ENCODE measurements around the gene P2RY14.
A peak's percentile ranks its signal among the peaks of the same experiment; 100 is the strongest.

P2RY14 gene

DNA sequence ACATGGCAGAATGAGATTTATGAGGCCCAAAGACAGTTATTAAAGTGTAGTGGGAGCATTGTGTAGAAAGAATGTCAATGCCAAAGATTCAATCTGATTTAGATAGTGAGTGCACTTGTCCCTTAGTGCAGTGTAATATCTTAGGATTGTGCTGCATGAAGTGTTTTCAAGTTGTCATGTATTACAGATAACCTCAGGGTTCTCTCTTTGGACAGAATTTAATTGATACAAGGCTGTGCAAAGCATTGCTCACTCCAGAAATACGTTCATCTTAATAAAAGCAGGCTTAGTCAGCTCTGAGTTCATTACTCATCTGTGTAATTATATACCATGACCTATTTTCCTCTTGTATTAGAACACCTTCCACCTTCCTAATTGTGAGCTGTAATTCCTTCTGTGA lies 59.3 kb downstream of the P2RY14 start:
- no peak for TF ChIP-seq Cebpa-rat (IDR thresholded peaks at IDR 0.05)
- no peak overlapping the region for H3K4me3 ChIP-seq
- peaks cover 0 to 17% (median 0%) of the 10 kb centered on the region in 11 experiments; a peak in 7 of 22 replicates for H3K36me3 ChIP-seq
- no peaks in the 10 kb centered on the region for H4K20me1 ChIP-seq
- no peaks in the 10 kb centered on the region for H3K27me3 ChIP-seq
- no peak overlapping the region for H3K4me2 ChIP-seq
- H3K9me3 ChIP-seq (replicated peaks in 1 of 11), result peaks cover 16 to 32% (median 26%) of the 10 kb centered on the region in 11 experiments; a peak in 21 of 22 replicates
- no peak overlapping the region for H3K27ac ChIP-seq
- H3K4me1 ChIP-seq, result peaks cover 0 to 10% (median 1%) of the 10 kb centered on the region in 10 experiments; a peak in 4 of 20 replicates
- H3K9ac ChIP-seq, result no peak overlapping the region

DNA sequence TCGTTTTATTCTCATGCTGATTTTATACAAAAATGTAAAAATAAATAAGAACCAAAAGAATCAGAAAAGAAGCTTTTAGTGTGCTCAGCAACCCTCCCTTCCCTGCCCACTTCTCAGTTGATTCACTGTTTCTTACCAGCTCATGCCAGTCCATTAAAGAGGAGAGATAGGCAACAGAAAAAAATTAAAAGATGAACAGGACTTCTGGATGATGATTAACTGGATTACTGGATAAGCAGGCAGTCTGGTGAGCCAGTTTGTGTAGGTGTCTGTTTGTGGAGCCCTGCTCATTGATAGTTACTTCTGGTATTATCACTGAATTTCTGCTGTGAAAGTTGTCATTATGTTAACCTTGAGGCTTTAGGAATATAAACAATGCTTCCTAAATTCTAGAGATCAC lies 60.2 kb downstream of the P2RY14 start:
- TF ChIP-seq Cebpa-rat (IDR thresholded peaks at IDR 0.05), result no peak
- H3K4me2 ChIP-seq, result no peak overlapping the region
- no peak overlapping the region for H3K9ac ChIP-seq
- peaks cover 16 to 30% (median 24%) of the 10 kb centered on the region in 11 experiments; a peak in 21 of 22 replicates for H3K9me3 ChIP-seq (replicated peaks in 1 of 11)
- no peaks in the 10 kb centered on the region for H3K27me3 ChIP-seq
- H3K4me3 ChIP-seq, result no peak overlapping the region
- H3K27ac ChIP-seq, result no peak overlapping the region
- H4K20me1 ChIP-seq, result no peaks in the 10 kb centered on the region
- peaks cover 0 to 17% (median 0%) of the 10 kb centered on the region in 11 experiments; a peak in 7 of 22 replicates for H3K36me3 ChIP-seq
- peaks cover 0 to 15% (median 1%) of the 10 kb centered on the region in 10 experiments; a peak in 5 of 20 replicates for H3K4me1 ChIP-seq

GRCh38 chr3:151216641-151217607 lies 61.4 kb downstream of the P2RY14 start:
- H3K4me2 ChIP-seq, result peak overlapping the region in 1 of 11 experiments; percentile 9; a peak in 1 of 22 replicates

GRCh38 chr3:151214459-151214858 lies 63.9 kb downstream of the P2RY14 start:
- Histone ChIP-seq H3K4me1 (peaks cover 0 to 30% (median 4%) of the 10 kb centered on the region in 10 experiments; a peak in 11 of 20 replicates), H4K20me1 (no peaks in the 10 kb centered on the region), H3K27me3 (no peaks in the 10 kb centered on the region), H3K36me3 (no peaks in the 10 kb centered on the region), H3K9ac (no peak overlapping the region), H3K4me2 (0 out of 22 replicates have a peak overlapping the region, but pooled peaks of 2 of the 11 experiments have one; percentile 2 to 9), H3K27ac (no peak overlapping the region), H3K4me3 (no peak overlapping the region), H3K9me3 (replicated peaks in 1 of 11) (no peaks in the 10 kb centered on the region)
- TF ChIP-seq Cebpa-rat (IDR thresholded peaks at IDR 0.05), result no peak

More at GRCh38 chr3:151216641-151217607, 61.4 kb downstream of the P2RY14 start:
- Histone ChIP-seq H3K4me3 (no peak overlapping the region), H3K36me3 (peaks cover 0 to 16% (median 0%) of the 10 kb centered on the region in 11 experiments; a peak in 7 of 22 replicates), H3K9ac (no peak overlapping the region), H3K27me3 (no peaks in the 10 kb centered on the region), H3K27ac (no peak overlapping the region), H3K9me3 (replicated peaks in 1 of 11) (peaks cover 9 to 20% (median 16%) of the 10 kb centered on the region in 11 experiments; a peak in 21 of 22 replicates), H4K20me1 (no peaks in the 10 kb centered on the region), H3K4me1 (peaks cover 0 to 17% (median 1%) of the 10 kb centered on the region in 10 experiments; a peak in 5 of 20 replicates)
- no peak for TF ChIP-seq Cebpa-rat (IDR thresholded peaks at IDR 0.05)

- TF ChIP-seq Cebpa-rat (IDR thresholded peaks at IDR 0.05), result no peak
- Histone ChIP-seq H3K9me3 (replicated peaks in 1 of 11) (no peaks in the 10 kb centered on the region), H3K9ac (no peak overlapping the region), H3K4me1 (peaks cover 0 to 30% (median 4%) of the 10 kb centered on the region in 10 experiments; a peak in 11 of 20 replicates), H4K20me1 (no peaks in the 10 kb centered on the region), H3K27ac (no peak overlapping the region), H3K27me3 (no peaks in the 10 kb centered on the region), H3K36me3 (no peaks in the 10 kb centered on the region), H3K4me2 (0 out of 22 replicates have a peak overlapping the region, but pooled peaks of 2 of the 11 experiments have one; percentile 2 to 9), H3K4me3 (no peak overlapping the region)
Observed at GRCh38 chr3:151213881-151214280, 64.5 kb downstream of the P2RY14 start.

DNA sequence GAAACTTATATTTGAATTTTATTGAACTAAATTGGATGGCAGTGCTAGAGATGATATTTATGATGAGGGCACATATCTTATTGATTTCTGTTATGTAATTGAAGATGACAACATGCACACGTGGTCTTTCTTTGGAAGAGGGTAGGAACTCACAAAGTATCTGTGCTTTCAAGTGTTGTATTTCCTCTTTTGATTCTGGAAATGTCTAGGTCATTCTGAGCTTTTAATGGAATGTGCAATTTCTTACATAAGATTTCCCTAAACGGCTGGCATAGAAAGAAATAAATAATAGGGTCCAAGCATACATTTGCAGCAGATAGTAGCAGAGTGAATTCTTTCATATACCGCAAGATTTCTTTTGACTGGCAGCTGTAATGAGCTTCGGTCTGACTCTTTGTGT lies 65.2 kb downstream of the P2RY14 start:
- Histone ChIP-seq H3K9me3 (replicated peaks in 1 of 11) (no peaks in the 10 kb centered on the region), H3K36me3 (no peaks in the 10 kb centered on the region), H3K27me3 (no peaks in the 10 kb centered on the region), H3K4me2 (peak overlapping the region in 1 of 11 experiments; percentile 23; a peak in 1 of 22 replicates), H3K27ac (no peak overlapping the region), H3K4me3 (no peak overlapping the region), H3K4me1 (peaks cover 0 to 30% (median 4%) of the 10 kb centered on the region in 10 experiments; a peak in 11 of 20 replicates), H4K20me1 (no peaks in the 10 kb centered on the region), H3K9ac (no peak overlapping the region)
- TF ChIP-seq Cebpa-rat (IDR thresholded peaks at IDR 0.05), result no peak

DNA sequence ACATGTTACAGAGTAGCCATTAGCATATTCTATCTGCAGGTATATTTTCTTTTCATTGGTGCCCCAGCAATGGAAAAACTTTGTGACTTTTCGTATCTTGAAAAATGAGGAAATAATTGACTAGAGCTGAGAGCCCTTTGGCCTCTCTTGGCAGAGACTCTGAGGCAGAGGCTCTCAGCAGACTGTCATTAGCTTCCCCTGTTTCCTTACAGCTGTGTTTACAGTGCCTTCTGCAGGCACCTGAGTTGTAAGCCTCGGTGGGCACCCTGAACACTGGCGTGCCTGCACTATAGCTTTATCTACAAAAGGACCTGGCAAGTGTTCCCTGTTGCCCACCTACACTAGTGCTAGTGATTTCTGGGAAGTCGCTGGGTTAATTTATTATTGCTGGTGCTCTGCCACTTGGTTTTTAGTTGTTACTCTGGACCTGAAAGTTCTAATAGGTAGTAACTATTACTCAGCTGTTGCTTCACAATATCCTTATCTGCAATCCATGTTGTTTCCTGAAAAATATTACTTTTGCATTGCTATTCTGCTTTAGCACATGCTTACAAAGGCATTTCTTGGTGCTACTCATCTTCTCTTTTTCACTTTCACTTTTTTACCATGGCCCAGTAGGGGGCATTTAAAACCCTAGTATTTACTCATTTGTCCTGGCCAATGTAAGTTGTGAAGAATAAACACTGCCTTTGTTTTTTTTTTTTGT lies 67.5 kb downstream of the P2RY14 start:
- peak overlapping the region in 2 of 11 experiments; percentile 8 to 22; a peak in 2 of 22 replicates for H3K27ac ChIP-seq
- H3K9ac ChIP-seq, result no peak overlapping the region
- peak overlapping the region in 5 of 11 experiments; percentile 20 to 67 (median 52); a peak in 7 of 22 replicates for H3K4me2 ChIP-seq
- H3K4me1 ChIP-seq, result peaks cover 0 to 26% (median 4%) of the 10 kb centered on the region in 10 experiments; a peak in 11 of 20 replicates
- H3K9me3 ChIP-seq (replicated peaks in 1 of 11), result no peaks in the 10 kb centered on the region
- H3K4me3 ChIP-seq, result no peak overlapping the region
- no peaks in the 10 kb centered on the region for H3K36me3 ChIP-seq
- TF ChIP-seq Cebpa-rat (IDR thresholded peaks at IDR 0.05), result no peak
- H4K20me1 ChIP-seq, result no peaks in the 10 kb centered on the region
- H3K27me3 ChIP-seq, result no peaks in the 10 kb centered on the region

GRCh38 chr3:151209654-151210053 lies 68.7 kb downstream of the P2RY14 start:
- no peak overlapping the region for H3K9ac ChIP-seq
- no peak overlapping the region for H3K27ac ChIP-seq
- no peaks in the 10 kb centered on the region for H4K20me1 ChIP-seq
- H3K4me3 ChIP-seq, result no peak overlapping the region
- H3K4me2 ChIP-seq, result no peak overlapping the region; a peak in 1 of 22 replicates
- no peaks in the 10 kb centered on the region for H3K27me3 ChIP-seq
- no peaks in the 10 kb centered on the region for H3K36me3 ChIP-seq
- TF ChIP-seq Cebpa-rat (IDR thresholded peaks at IDR 0.05), result no peak
- no peaks in the 10 kb centered on the region for H3K9me3 ChIP-seq (replicated peaks in 1 of 11)
- H3K4me1 ChIP-seq, result peaks cover 0 to 26% (median 4%) of the 10 kb centered on the region in 10 experiments; a peak in 13 of 20 replicates
